ENCODE measurements around the gene PRKG1.
A peak's percentile ranks its signal among the peaks of the same experiment; 100 is the strongest.

DNA sequence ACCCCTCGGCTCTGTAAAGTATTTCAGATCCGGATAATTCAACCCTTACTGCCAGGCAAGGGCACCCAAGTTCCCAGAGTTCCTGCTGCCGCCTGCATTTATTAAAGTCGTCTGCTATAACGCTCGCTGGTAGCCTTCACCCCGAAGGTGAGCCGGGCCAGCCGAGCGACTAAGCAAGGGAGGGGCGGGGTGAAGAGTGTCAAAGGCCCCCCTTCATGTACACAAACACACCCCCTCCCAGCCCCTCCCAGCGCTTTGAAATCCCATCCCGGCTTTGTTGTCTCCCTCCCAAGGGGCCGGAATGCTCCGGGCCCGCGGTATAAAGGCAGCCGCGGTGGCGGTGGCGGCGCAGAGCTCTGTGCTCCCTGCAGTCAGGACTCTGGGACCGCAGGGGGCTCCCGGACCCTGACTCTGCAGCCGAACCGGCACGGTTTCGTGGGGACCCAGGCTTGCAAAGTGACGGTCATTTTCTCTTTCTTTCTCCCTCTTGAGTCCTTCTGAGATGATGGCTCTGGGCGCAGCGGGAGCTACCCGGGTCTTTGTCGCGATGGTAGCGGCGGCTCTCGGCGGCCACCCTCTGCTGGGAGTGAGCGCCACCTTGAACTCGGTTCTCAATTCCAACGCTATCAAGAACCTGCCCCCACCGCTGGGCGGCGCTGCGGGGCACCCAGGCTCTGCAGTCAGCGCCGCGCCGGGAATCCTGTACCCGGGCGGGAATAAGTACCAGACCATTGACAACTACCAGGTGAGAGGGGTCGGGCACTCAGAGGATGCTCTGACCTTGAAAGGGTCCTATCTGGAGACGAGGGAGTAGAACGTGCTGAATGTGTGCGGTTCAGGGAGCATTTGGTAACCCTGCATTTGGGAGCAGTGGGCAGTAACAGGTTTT, 1239.9 kb downstream of the PRKG1 start, which contains the start of gene DKK1:
- TF ChIP-seq, protein P1, sequence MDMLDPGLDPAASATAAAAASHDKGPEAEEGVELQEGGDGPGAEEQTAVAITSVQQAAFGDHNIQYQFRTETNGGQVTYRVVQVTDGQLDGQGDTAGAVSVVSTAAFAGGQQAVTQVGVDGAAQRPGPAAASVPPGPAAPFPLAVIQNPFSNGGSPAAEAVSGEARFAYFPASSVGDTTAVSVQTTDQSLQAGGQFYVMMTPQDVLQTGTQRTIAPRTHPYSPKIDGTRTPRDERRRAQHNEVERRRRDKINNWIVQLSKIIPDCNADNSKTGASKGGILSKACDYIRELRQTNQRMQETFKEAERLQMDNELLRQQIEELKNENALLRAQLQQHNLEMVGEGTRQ (IDR thresholded peaks at IDR 0.05; ENCODE audit: low read depth, low read length): no peak
- TF ChIP-seq, protein P2, sequence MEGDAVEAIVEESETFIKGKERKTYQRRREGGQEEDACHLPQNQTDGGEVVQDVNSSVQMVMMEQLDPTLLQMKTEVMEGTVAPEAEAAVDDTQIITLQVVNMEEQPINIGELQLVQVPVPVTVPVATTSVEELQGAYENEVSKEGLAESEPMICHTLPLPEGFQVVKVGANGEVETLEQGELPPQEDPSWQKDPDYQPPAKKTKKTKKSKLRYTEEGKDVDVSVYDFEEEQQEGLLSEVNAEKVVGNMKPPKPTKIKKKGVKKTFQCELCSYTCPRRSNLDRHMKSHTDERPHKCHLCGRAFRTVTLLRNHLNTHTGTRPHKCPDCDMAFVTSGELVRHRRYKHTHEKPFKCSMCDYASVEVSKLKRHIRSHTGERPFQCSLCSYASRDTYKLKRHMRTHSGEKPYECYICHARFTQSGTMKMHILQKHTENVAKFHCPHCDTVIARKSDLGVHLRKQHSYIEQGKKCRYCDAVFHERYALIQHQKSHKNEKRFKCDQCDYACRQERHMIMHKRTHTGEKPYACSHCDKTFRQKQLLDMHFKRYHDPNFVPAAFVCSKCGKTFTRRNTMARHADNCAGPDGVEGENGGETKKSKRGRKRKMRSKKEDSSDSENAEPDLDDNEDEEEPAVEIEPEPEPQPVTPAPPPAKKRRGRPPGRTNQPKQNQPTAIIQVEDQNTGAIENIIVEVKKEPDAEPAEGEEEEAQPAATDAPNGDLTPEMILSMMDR (conservative IDR thresholded peaks at IDR 0.05; ENCODE audit: low read depth, low read length): peak; percentile 89
- peak; percentile 85 for TF ChIP-seq POLR2A (IDR thresholded peaks at IDR 0.05; ENCODE audit: low read depth, low read length)
